HepG2 (cell line): ENCODE results near the gene ABCA4. TPM values are rescaled to one million over a fixed set of nuclear protein-coding genes. Genes with fewer than 3 reads are reported as not detected.

Source experiments
- ATAC-seq: fragments of 200-7000 bp; cut with Tn5 transposase; 3 replicates; pipeline ENCODE4 v1.9.1; 2020; ENCODE audit warnings: mild to moderate bottlenecking, moderate library complexity
- BruUV-seq: library from RNA; stranded (reverse); fragments of 400-500 nt; replicated peaks from 2 replicates; lab custom pipeline; 2021; lab: Mats Ljungman, UMichigan
- CTCF ChIA-PET: fragments of 300-600 bp; formaldehyde crosslinking; extraction: SDS; loops from one replicate; lab custom pipeline; 2021; ENCODE audit warnings: low total read pairs, inconsistent platforms, low intra/inter-chr PET ratio; lab: Yijun Ruan, JAX
- POLR2A ChIA-PET: fragments of 350-600 bp; sonication (Branson Sonifier 250); formaldehyde crosslinking; loops from one replicate; lab custom pipeline; 2020; ENCODE audit warnings: antibody characterized with exemption, inconsistent platforms; lab: Yijun Ruan, JAX
- DNase-seq: peaks from one replicate; pipeline ENCODE4 v3.0.0-alpha.2; 2015; ENCODE audit warnings: low spot score
- FAIRE-seq: peaks from 3 replicates; lab custom pipeline; 2011; peaks lifted over from hg19 to GRCh38; lab: Jason Lieb, UNC
- H2AFZ ChIP-seq: one replicate; pipeline ENCODE4 v1.6.1; 2011; ENCODE audit warnings: low read length, inconsistent platforms
- H3K27ac ChIP-seq: fragments of 300-600 bp; 3 replicates; pipeline ENCODE4 v1.8.0; 2011; ENCODE audit warnings: mixed run types, mild to moderate bottlenecking, mixed read lengths, low read length, inconsistent platforms; ENCODE audit not compliant: insufficient read depth; ENCODE audit errors: extremely low read length
- H3K27me3 ChIP-seq, 2 experiments: fragments of 200-600 bp in 1 of 2; 2 replicates in 1 of 2; 3 replicates in 1 of 2; pipeline versions ENCODE4 v1.6.0 to v1.8.0; 2011; ENCODE audit warnings: low read length in 2 of 2, mild to moderate bottlenecking in 2 of 2, moderate library complexity in 2 of 2, inconsistent platforms in 1 of 2; ENCODE audit not compliant: insufficient read depth in 2 of 2, control insufficient read depth in 1 of 2
- H3K36me3 ChIP-seq, 2 experiments: fragments of 200-600 bp in 1 of 2; replicated peaks in 1 of 2; 2 replicates in 1 of 2; 3 replicates in 1 of 2; pipeline versions ENCODE4 v1.5.1 to v1.8.0; 2011; ENCODE audit warnings: low read length in 2 of 2, inconsistent platforms in 1 of 2; ENCODE audit not compliant: insufficient read depth in 2 of 2, control insufficient read depth in 1 of 2
- H3K4me1 ChIP-seq: 2 replicates; pipeline ENCODE4 v1.5.1; 2012; ENCODE audit warnings: low read length, inconsistent platforms; ENCODE audit not compliant: insufficient read depth
- H3K4me2 ChIP-seq: 2 replicates; pipeline ENCODE4 v1.6.0; 2011; ENCODE audit warnings: low read depth, low read length, inconsistent platforms
- H3K4me3 ChIP-seq, 3 experiments: fragments of 200-600 bp in 1 of 3; sonication (generic), shearing (Covaris generic) in 1 of 3; replicated peaks in 1 of 3; 2 replicates each; pipeline ENCODE4 v1.5.1; 2011 to 2016; ENCODE audit warnings: low read length in 3 of 3, inconsistent platforms in 2 of 3, low read depth in 2 of 3, mild to moderate bottlenecking in 2 of 3, control low read depth in 1 of 3, mixed read lengths in 1 of 3; ENCODE audit not compliant: insufficient read depth in 1 of 3
- H3K79me2 ChIP-seq: one replicate; pipeline ENCODE4 v1.6.1; 2011; ENCODE audit warnings: low read length, inconsistent platforms; ENCODE audit not compliant: insufficient read depth
- H3K9ac ChIP-seq: 2 replicates; pipeline ENCODE4 v1.6.0; 2011; ENCODE audit warnings: mild to moderate bottlenecking, low read depth, low read length, inconsistent platforms; ENCODE audit not compliant: insufficient read depth
- H3K9me3 ChIP-seq: 2 replicates; pipeline ENCODE4 v1.5.1; 2012; ENCODE audit warnings: mild to moderate bottlenecking, low read length
- H4K20me1 ChIP-seq: 2 replicates; pipeline ENCODE4 v1.6.0; 2011; ENCODE audit warnings: inconsistent platforms, mild to moderate bottlenecking, low read length, moderate library complexity; ENCODE audit not compliant: insufficient read depth
- HNRNPK ChIP-seq: fragments of 200-400 bp; formaldehyde crosslinking; IDR thresholded peaks from 2 replicates; pipeline ENCODE4 v1.6.1; 2018; ENCODE audit warnings: low read length, low read depth, moderate library complexity, mild to moderate bottlenecking; ENCODE audit not compliant: poor library complexity, severe bottlenecking
- SRF ChIP-seq: IDR thresholded peaks from 2 replicates; pipeline ENCODE4 v1.6.1; 2011; ENCODE audit warnings: mild to moderate bottlenecking, low read depth, low read length, moderate library complexity
- ZKSCAN5 ChIP-seq: sonication (generic); formaldehyde crosslinking; IDR thresholded peaks from 2 replicates; pipeline ENCODE4 v1.5.1; 2020; ENCODE audit warnings: mild to moderate bottlenecking, missing genetic modification reagents
- ZNF629 ChIP-seq: sonication (generic); formaldehyde crosslinking; conservative IDR thresholded peaks from 2 replicates; pipeline ENCODE4 v1.5.0; 2020; ENCODE audit warnings: missing genetic modification reagents
- ZSCAN21 ChIP-seq: sonication (generic); formaldehyde crosslinking; IDR thresholded peaks from 2 replicates; pipeline ENCODE4 v1.8.0; 2022; ENCODE audit warnings: mild to moderate bottlenecking, missing genetic modification reagents, moderate library complexity, borderline replicate concordance
- WGBS: methylation state at CpG from one replicate; pipeline ENCODE4 v1.1.6; 2017; ENCODE audit warnings: low lambda C conversion rate; 5-methylcytosine and 5-hydroxymethylcytosine counted together
- in situ Hi-C: cut with HindIII; loops from 2 replicates; pipeline ENCODE4 v1.10.0; 2017; ENCODE audit warnings: low pct_unique_long_range_greater_than_20kb; ENCODE audit not compliant: extremely low pct_ligation_motif_present
- intact Hi-C: fragments of 100-400 bp; cut with micrococcal nuclease; formaldehyde crosslinking; loops from one replicate; pipeline ENCODE4 v1.10.0; 2022; ENCODE audit not compliant: unreplicated experiment
- polyA plus RNA-seq, 8 experiments: library from polyadenylated mRNA; depleted of rRNA in 3 of 8; stranded (reverse) in 7 of 8; unstranded in 1 of 8; fragments of >200 nt; fragmentation: Illumina TruSeq in 4 of 8; extraction: Trizol in 4 of 8; gene quantifications; 2 replicates each; pipeline versions ENCODE4 v1.2.1 to v1.2.3, GENCODE V29; 2011 to 2016; ENCODE audit warnings: low read depth in 4 of 8, missing spikeins in 1 of 8, mixed read lengths in 1 of 8; ENCODE audit not compliant: insufficient read depth in 1 of 8
- total RNA-seq, 5 experiments: library from RNA; depleted of rRNA; stranded (reverse); fragments of >200 nt; fragmentation: Illumina TruSeq; extraction: Trizol; gene quantifications; 2 replicates each; pipeline ENCODE4 v1.2.3, GENCODE V29; 2016; ENCODE audit warnings: low read depth in 1 of 5
- TF ChIP-seq, protein P1 (sequence below): sonication (generic); formaldehyde crosslinking; IDR thresholded peaks from 2 replicates; pipeline ENCODE4 v1.5.1; 2020; ENCODE audit warnings: missing genetic modification reagents, mild to moderate bottlenecking, borderline replicate concordance

Gene ABCA4
- total and polyA plus RNA-seq, 2 of the 13 experiments (the other 11 are each of a cell fraction or from before 2014, with no cell fraction given), result 0.24 to 0.67 TPM

DNA sequence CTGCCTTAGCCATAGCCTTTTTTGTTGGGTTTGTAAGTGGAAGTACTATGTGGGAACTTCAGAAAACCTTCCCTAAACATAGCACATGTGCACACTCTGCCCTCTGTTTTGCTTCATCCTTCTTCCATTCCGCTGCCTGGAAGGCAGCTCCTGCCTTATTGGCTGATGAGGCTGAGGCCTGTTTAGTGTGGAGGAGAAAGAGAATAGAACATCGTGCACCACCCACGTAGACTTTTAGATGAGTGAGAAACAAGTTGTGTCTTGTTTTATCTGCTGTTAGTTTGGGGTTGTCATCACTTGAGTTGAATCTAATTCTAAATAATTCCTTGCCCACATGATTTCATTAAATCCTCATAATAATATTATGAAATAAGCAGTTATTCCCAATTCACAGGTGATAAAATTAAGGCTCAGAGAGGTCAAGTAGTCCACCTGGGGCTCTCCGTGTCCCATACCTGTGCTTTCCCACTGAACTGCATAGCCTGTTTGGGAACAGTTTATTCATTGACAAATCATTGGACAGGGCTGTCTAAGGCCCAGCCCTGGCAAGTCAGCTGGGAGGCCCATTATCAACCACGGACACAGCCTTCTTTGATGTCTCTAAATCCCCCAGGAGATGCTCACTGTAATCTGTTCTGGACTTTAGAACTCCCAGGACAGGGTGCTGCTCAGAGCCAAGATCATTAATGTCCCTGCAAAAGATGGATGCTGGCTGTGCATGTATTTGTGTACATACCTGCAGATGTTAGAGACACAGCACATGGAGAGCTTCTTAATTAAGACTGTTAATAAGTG, 93.0 kb downstream of the ABCA4 start (continued):
- TF ChIP-seq, protein P1, sequence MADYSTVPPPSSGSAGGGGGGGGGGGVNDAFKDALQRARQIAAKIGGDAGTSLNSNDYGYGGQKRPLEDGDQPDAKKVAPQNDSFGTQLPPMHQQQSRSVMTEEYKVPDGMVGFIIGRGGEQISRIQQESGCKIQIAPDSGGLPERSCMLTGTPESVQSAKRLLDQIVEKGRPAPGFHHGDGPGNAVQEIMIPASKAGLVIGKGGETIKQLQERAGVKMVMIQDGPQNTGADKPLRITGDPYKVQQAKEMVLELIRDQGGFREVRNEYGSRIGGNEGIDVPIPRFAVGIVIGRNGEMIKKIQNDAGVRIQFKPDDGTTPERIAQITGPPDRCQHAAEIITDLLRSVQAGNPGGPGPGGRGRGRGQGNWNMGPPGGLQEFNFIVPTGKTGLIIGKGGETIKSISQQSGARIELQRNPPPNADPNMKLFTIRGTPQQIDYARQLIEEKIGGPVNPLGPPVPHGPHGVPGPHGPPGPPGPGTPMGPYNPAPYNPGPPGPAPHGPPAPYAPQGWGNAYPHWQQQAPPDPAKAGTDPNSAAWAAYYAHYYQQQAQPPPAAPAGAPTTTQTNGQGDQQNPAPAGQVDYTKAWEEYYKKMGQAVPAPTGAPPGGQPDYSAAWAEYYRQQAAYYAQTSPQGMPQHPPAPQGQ, result no peak
- TF ChIP-seq ZKSCAN5 (CRISPR knock-in tag), result no peak
- TF ChIP-seq SRF, result no peak
- TF ChIP-seq HNRNPK, result no peak

DNA sequence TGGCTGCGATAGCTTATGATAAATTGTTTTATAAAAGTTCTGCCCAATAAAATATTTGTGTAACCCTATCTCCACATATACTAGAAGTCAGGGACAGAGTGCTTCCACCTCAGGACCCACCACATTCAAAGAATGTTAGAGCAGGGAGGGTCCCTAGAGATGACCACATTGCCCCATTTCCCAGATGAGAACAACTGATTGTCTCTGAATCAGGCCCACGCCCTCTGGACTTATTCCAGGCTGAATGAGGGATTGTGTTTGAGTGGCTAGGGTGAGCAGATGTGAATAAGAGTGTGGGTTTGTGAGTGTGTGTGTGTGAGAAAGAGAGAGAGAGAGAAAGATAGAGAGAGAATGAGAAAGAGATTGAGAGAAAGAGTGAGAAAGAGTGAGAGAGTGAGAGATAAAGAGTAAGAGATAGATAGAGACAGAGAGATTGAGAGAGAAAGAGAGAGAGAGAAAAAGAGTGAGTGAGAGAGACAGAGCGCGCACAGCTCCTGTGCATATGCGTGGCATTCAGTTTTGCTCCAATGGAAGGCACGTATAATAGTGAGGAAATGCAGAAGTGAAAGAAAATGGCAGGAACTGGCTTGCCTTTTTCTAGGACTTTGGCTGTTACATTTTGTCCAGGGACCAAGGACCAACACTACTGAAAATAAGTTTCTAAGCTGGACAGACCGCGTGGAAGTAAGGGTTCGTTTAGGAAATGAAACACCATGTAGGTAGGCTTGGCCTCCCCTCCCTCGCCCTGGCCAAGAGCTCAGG, 94.1 kb downstream of the ABCA4 start:
- Histone ChIP-seq H3K4me1 (peaks cover 82% of the 10 kb centered on the region), H3K27ac (no peak overlapping the region), H2AFZ (no peak overlapping the region), H3K4me3 (no peak overlapping the region), H4K20me1 (no peaks in the 10 kb centered on the region), H3K4me2 (no peak overlapping the region), H3K9me3 (no peaks in the 10 kb centered on the region), H3K79me2 (no peaks in the 10 kb centered on the region), H3K36me3 (no peaks in the 10 kb centered on the region), H3K27me3 (no peaks in the 10 kb centered on the region), H3K9ac (0 out of 2 replicates have a peak overlapping the region, but pooled peaks have one; percentile 7)
- TF ChIP-seq ZNF629 (CRISPR knock-in tag) (peak; percentile 85), ZSCAN21 (no peak)
- no peak for FAIRE-seq
- no TSS peak for BruUV-seq
- CTCF ChIA-PET, result interaction anchor here (1.0 to 5.0 kb wide), 6 partner anchors 13 to 437 kb away, joined by 3 to 44 read pairs (median 6); partner anchors contain the start of gene GCLM
- ATAC-seq, result no peak
- 94% methylated on average over 10 of the region's 10 CpGs for WGBS
- intact Hi-C loops (loop anchor here (1.0 to 5.0 kb wide), 3 partner anchors 216 to 436 kb away; no protein-coding TSS in a partner anchor), in situ Hi-C loops (loop anchor here (10.0 kb wide), 1 partner anchor 438 kb away; no protein-coding TSS in a partner anchor)
- no peak for DNase-seq
- POLR2A ChIA-PET, result interaction anchor here (2.0 kb wide), 2 partner anchors 63 to 210 kb away, joined by 5 to 6 read pairs; partner anchors contain the start of gene ARHGAP29
